Fibroblast of skin of abdomen (primary cell): Measurements from ENCODE around the gene SCYGR8.
A peak's percentile ranks its signal among the peaks of the same experiment; 100 is the strongest.

Experiments used
- DNase-seq: peaks from one replicate; pipeline ENCODE4 v3.0.0-alpha.2; 2013

The SCYGR8 gene

DNA sequence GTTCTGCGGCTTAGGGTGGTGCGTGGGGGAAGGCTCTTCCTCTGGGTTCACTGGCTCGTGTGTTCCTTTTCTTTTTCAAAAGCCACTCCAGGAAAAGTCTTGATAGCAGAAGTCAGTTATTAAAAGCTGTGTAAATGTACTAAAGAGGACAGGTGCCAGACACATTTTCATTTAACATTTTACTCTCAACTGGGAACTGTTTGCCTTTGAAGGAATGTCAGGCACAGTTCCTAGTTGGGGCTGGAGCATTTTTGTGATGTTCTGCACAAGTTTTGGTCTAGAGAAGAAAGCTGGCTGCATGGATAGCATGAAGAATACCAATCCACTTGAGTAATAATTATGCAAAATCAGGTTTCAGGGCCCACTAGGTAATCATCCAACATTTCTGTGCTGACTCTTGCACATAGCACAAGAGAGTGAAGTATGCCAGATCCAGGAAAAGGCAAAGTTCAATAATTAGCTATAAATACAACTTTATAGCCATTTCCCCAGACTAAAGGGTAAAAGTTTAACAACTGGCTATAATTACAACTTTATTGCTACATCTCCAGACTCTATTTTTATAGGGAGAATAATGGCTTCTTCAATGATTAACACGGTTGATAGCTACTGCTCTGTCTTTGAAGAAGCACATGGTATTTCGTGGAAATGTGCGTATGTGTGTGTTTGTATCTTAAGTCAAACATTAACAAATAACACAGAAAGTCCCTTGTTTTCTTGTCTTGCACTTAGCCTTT is 16.2 kb downstream of the SCYGR8 start:
- DNase-seq, result no peak

DNA sequence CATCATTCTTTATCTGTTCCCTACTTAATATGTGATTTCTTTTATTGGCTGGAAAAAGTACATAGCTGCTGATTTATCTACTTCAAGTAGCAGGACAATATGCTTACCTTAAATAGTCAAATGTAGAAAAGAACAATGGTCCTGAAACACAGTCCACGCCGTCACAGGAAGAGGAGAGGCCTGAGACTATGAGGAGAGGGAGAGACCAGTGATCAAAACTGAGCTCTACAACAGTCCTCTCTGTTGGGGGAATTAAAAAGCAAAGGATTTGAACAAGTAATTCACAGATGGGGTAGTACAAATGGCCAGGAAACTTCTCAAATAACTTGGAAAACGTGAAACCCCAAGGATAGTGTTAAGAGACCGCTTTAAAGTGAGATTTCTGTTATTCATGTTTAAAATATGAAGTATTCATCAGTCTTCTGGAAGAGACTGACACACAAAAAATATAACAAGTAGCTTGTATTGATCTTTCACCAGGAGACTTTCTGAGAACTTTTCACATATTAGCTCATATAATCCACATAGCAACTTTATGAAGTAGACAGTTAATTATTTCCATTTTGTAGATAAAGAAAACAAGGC is 20.2 kb downstream of the SCYGR8 start:
- DNase-seq, result no peak

DNA sequence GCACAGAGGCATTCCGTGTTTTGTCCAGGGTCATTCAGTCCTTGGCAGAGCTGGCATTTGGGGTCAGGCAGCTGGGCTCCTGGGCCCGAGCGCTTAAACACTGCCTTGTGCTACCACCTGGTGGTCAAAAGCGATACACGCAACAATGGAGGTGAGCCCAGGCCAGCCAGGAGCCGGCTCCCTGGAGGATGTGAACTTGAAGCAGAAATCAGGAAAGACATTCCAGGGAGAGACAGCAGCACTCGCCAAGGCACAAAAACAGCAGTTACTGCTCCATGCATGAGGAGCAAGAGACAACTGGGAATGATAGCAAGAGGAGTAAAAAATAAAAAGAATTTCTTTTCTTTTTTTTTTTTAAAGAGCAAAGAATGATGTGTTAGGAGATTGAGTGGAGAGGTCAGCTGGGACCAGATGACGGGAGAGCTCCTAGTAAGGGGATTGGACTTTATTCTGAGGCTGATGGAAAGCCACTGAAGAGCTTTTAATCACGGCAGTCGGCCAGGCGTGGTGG is 20.7 kb downstream of the SCYGR8 start:
- peak; percentile 64 for DNase-seq

GRCh38 chr2:227767830-227768229 is 22.1 kb downstream of the SCYGR8 start:
- no peak for DNase-seq

DNA sequence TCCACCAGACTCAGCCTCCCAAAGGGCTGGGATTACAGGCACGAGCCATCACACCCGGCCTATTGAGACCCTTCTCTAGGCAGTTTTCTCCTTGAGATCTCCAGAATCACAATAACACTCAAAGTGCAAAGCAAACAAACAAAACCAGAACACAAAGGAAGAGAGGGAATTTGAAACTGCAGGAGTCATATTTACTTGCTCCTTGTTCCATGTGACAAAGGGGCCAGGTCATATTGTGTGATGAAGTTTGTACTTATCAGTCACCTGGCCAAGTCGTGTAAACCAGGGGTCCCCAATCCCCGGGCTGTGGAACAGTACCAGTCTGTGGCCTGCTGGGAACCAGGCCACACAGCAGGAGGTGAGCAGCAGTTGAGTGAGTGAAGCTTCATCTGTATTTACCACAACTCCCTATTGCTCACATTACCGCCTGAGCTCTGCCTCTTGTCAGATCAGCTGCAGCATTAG is 26.5 kb downstream of the SCYGR8 start:
- DNase-seq, result no peak

DNA sequence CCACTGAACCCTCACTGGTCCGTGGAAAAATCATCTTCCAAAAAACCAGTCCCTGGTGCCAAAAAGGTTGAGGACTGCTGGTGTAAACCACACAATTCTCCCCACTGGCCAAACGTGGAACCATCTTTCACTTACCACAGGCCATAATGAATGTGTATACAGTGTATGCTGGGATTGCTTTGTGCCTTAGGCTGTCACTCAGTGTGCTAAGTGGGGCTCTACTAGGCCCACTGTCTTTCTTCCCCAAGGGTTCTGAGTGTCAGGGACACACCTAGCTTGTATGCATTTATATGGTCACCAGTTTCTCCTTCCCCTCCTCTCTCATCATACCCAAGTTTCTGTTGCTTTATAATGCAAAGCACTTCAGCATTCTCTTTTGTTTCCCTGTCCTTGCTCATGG is 27.2 kb downstream of the SCYGR8 start:
- no peak for DNase-seq

DNA sequence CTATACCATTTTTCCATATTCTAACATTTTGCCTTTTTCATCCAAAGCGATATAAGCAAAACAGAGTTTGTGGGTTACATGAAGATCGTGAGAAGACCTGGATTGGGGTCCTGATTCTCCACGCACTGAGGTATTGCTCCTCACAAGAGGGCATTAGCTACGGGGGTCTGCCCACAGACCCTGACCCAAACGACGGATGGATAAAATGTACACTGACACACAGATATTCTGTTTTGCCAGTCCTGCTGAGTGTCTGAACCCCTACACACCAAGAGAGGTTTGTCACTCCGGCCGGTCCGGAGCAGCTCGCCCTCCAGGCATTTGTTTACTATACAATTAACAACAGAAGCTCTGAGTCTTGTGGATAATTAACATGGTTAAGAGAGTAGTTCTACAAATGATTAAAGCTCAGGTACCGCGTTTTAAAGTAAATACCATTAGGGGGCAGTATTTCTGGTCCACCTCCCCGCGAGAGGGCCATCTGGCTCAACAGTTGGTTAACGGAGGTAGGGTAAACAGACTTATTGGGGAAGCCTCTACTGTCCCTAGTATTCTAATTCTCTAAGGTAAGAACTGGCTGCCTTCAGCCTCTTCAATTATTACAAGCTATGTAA is 28.4 kb downstream of the SCYGR8 start:
- DNase-seq, result no peak

GRCh38 chr2:227774895-227775842 is 29.5 kb downstream of the SCYGR8 start:
- DNase-seq, result no peak

DNA sequence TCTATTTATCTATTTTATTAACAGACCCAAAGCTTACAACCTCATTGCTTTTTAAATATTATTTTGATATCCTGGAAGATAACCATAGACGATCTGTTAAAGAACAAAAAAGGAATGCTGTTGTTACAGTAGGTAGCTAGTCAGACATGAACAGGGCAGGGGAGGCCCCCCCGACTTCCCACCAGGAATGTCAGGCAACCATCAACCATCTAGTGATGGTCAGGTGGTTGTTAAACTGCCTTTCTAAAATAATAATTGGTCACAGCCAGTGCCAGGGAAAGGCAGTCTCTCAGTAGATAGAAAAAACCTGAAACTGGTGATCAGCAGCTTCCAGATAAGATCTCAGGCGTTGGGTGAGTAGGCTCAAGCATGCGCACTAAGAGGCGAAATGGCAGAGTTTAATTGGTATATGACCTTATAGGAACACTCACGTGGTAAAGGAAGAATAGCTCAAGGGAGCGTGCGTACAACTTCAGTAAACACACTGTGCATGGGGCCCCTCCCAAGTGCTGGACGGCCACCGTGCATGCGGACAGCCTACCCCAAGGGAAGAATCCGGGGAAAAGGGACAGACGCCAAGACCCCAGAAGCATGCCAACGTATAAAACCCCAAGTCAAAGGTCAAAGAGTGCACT is 35.4 kb downstream of the SCYGR8 start:
- no peak for DNase-seq

DNA sequence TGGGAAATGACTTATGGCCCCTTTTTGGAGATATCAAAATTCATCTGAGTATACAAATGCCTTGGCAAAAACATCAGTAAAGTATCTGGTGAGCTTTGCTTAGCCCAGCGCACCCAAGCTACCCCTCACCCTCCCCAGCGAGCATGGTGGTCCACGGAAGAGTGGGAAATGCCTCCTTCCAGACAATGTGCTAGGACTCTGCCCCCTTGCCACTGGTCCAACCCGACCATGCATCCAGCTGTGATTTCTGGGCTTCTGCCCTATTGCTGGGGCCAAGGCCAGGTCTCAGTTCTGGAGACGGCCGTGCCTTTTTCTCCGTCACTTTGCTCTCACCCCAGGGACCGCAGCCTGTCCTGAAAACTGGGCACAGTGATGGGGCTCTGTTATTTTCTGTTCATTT is 36.1 kb downstream of the SCYGR8 start:
- no peak for DNase-seq

DNA sequence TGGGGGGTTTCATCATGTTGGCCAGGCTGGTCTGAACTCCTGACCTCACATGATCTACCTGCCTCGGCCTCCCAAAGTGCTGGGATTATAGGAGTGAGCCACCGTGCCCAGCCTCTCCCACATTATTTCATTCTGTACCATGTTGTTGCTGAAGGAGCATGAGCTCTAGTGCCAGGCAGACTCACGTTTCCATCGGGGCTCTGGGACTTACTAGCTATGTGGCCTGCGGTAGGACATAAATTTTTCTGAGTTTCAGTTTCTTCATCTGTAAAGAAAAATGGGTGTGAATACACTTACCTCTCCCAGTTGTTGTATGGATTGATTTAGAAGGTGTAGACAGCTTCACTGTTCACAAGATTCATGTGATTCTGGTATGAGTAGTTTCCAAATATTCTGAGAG is 37.1 kb downstream of the SCYGR8 start:
- no peak for DNase-seq

DNA sequence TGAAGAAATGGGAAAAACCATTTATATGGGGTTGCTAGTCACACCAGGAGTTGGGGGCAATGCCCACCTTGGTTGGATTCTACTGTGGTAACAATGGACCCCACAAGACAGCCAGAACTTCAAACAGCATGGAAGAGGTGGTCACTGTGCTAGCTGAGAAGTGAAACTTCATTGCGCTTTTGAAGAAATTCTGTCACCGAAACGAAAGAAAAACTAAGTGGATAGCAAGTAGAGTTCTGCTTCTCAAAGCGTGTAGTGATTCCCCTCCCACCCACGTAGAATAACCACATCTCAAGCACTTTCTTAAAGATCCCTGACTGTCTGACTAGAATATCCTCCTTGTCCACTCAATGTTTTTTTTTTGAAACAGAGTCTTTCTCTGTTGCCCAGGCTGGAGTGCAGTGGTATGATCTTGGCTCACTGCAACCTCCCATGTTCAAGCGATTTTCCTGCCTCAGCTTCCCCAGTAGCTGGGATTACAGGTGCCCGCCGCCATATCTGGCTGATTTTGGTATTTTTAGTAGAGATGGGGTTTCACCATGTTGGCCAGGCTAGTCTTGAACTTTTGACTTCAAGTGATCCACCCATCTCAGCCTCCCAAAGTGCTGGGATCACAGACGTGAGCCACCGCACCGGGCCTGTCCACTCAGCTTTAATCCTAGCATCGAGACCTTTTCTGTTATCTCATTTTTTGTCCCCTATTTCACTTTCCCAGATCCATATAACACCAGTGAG is 37.9 kb downstream of the SCYGR8 start:
- no peak for DNase-seq

DNA sequence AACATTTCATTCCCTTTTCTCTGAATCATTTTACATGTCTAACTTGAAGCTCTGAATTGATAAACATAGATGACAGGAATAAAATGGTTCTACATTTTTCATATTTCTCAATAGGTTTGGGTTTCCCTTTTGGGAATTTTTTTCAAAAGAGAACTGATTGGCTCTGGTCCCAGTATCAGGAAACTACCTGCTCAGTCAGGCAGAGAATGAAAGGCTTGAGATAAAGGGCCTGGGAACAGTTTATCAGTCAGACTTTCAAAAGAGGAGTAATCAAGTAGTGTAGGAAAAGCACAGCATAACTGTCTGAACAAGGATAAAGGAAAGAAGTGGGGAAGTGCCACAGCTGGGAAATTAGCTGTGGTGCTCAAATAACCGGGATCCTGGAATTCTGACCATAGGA is 39.6 kb downstream of the SCYGR8 start:
- no peak for DNase-seq

GRCh38 chr2:227788561-227789018 is 42.9 kb downstream of the SCYGR8 start:
- no peak for DNase-seq

GRCh38 chr2:227789803-227790202 is 44.1 kb downstream of the SCYGR8 start:
- no peak for DNase-seq

DNA sequence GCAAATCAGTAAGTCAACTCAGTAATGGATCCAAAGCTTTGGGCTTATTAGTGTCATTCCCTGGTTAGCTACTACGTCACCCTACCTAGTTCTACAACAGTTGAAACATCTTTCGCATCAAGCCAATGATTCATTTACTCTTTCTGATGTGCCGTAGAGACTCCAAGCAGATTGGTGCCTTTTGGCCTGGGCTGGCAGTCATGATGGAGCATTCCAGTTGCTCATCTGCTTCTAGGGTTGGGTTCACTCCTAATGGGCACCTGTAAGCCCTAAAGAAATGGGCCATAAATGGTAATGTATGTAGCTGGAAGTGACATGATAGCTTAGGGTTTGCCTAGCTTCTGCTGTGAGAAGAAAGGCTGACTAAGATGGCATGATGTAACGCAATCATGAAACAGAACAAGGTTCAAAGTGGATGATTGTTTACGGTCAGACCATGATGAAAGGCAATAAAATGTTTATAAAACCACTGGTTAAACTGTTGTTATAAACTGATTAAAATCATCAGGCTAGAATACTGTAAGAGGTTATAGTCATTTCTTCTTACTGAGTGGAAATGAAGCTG is 47.5 kb downstream of the SCYGR8 start:
- no peak for DNase-seq
